ENCODE data around the gene CDKN2B-AS1. TPM values are rescaled to one million over a fixed set of nuclear protein-coding genes. Genes with fewer than 3 reads are reported as not detected.

CDKN2B-AS1 gene
- total and polyA plus RNA-seq, 5 donors from 2014 or later: 0.36 to 1.1 (median 0.99) TPM; not detected in 2

DNA sequence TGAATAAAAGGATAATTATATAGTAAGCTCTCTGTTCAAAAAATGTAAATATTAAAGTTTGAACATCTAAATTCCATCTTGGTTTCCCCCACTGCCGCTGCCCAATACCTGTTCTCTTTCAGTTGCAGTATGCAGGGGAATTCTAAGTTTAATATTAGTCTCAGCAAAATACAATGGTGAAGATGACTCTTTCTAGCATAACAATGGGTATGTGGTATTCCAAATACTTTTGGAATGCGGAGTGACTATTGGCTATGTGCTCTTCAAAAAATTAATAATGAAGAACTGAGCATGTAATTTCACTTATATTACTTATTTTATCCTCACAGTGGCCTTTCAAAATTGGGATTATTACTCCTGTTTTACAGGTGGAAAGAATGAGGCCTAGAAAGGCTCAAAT lies 3.4 kb downstream of the CDKN2B-AS1 start:
- H3K4me3 ChIP-seq (ENCODE audit: low read depth, low read length): no peak overlapping the region
- no peaks in the 10 kb centered on the region for H3K9me3 ChIP-seq (ENCODE audit: control insufficient read depth in 2 of 2, low read length in 2 of 2)
- Mint-ChIP-seq H3K9me3 (peaks cover 0 to 2% (median 0%) of the 10 kb centered on the region in 7 donors), H3K4me1 (peaks cover 0 to 19% (median 15%) of the 10 kb centered on the region in 4 donors), H3K27me3 (peaks cover 33% of the 10 kb centered on the region), H3K36me3 (no peaks in the 10 kb centered on the region), H3K4me3 (peak overlapping the region in 2 of 4 donors; percentile 31 to 47), H3K27ac (no peak overlapping the region)
- H3K36me3 ChIP-seq (ENCODE audit: control insufficient read depth, insufficient read depth, low read length): no peaks in the 10 kb centered on the region
- no peak overlapping the region for H3K27ac ChIP-seq (ENCODE audit: insufficient read depth, low read length, poor library complexity, severe bottlenecking)
- H3K4me1 ChIP-seq (ENCODE audit: control insufficient read depth, insufficient read depth, low read length, poor library complexity, severe bottlenecking): peaks cover 18% of the 10 kb centered on the region
- ATAC-seq (ENCODE audit: low read depth in 2 of 2) (no peak), DNase-seq (no peak)
- peaks cover 8% of the 10 kb centered on the region for H3K27me3 ChIP-seq (ENCODE audit: control insufficient read depth, insufficient read depth, low read length)

DNA sequence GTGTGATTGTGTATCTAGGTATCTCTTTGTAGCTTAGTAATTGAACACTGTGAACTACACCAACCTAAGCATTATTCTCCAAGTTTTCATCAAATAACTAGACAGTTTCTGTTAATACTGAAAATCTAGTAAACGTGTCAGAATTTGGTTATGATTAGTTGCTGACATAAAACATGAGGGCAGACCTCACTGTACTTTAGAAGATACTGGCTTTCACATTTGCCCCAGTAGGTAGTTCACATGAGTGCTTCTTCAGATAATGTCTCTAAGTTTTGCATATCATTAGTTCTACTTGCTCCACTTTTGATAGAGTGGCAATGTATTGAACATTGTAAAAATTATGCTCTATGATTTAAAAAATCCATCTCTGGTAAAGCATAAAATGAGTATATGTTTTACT lies 7.4 kb downstream of the CDKN2B-AS1 start:
- Mint-ChIP-seq H3K36me3 (no peaks in the 10 kb centered on the region), H3K4me3 (peak overlapping the region in 1 of 4 donors; percentile 2), H3K9me3 (peaks cover 0 to 2% (median 0%) of the 10 kb centered on the region in 7 donors), H3K27me3 (peaks cover 65% of the 10 kb centered on the region), H3K27ac (no peak overlapping the region), H3K4me1 (peaks cover 8 to 15% (median 12%) of the 10 kb centered on the region in 4 donors)
- Histone ChIP-seq H3K27ac (ENCODE audit: insufficient read depth, low read length, poor library complexity, severe bottlenecking) (no peak overlapping the region), H3K36me3 (ENCODE audit: control insufficient read depth, insufficient read depth, low read length) (no peaks in the 10 kb centered on the region), H3K4me1 (ENCODE audit: control insufficient read depth, insufficient read depth, low read length, poor library complexity, severe bottlenecking) (peaks cover 13% of the 10 kb centered on the region), H3K9me3 (ENCODE audit: control insufficient read depth in 2 of 2, low read length in 2 of 2) (no peaks in the 10 kb centered on the region), H3K4me3 (ENCODE audit: low read depth, low read length) (no peak overlapping the region), H3K27me3 (ENCODE audit: control insufficient read depth, insufficient read depth, low read length) (peaks cover 35% of the 10 kb centered on the region)
- DNase-seq: no peak
- ATAC-seq (ENCODE audit: low read depth in 2 of 2): no peak

DNA sequence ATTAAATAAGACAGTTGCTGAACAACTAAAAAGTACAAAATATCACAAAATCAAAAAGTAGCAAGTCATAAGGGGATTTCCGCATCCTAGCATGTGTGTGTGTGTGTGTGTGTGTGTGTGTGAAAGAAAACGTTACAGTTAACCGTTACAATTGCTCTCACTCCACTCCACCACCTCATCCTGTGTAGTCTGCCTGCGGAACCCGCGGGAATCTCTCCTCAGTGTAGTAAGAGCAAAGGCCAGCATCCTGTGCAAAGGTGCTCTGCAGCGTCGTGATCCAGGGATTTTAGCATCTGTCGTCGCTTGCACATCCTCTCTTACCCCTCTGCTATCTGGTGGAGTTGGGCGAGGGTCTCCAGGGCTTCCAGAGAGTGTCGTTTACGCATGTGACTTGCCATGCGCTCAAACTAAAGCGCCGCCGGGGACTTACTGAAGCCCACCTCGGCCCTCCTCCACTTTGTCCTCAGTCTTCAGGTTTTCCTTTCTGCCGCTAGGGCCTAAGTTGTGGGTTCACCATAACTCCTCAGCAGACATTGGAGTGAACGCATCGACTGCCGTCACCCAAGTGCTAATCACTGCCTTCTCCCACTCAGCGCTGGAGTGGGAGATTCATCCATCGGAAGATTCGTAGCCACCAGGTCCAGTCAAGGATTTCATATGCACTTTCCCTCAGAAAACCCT lies 10.6 kb downstream of the CDKN2B-AS1 start:
- Mint-ChIP-seq H3K27ac (peak overlapping the region in 1 of 3 donors; percentile 93), H3K4me3 (peak overlapping the region; percentile 30 to 90 (median 56))
- peaks cover 47% of the 10 kb centered on the region for H3K27me3 ChIP-seq (ENCODE audit: control insufficient read depth, insufficient read depth, low read length)

DNA sequence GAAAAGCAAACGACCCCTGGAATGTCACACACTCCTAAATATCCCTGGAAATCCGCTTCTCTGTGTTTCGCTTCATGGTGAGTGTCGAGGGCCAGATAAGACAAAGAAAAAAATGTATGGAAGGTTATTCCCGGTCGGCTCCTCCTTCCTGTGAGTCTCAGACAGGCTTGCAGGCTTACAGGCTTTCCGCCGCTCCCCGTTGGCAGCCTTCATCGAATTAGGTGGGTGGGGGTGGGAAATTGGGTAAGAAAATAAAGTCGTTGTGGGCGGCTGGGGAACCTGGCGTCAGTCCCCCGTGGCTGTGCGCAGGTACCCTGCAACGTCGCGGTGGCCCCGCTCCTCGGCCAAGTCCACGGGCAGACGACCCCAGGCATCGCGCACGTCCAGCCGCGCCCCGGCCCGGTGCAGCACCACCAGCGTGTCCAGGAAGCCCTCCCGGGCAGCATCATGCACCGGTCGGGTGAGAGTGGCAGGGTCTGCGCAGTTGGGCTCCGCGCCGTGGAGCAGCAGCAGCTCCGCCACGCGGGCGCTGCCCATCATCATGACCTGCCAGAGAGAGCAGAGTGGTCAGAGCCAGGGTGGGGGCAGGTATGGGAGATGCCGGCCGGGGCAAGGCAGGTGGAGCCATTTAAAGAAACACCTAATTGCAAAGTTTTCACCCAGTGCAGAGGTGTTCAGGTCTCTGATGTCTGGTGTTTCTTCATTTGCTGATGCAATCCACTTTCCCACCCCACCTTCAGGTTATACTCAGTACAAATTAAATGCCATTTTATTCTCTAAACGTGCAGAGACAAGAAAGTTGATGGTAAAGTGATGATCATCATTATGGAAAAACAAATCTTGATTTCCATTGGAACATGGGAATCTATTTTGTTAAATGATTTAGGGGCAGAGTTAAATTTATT lies 11.4 kb downstream of the CDKN2B-AS1 start:
- Mint-ChIP-seq H3K9me3 (no peaks in the 10 kb centered on the region), H3K36me3 (no peaks in the 10 kb centered on the region), H3K4me3 (peak overlapping the region; percentile 48 to 90 (median 60)), H3K27ac (peak overlapping the region in 1 of 3 donors; percentile 61), H3K4me1 (peaks cover 17 to 38% (median 22%) of the 10 kb centered on the region in 4 donors), H3K27me3 (peaks cover 80% of the 10 kb centered on the region)
- ATAC-seq (ENCODE audit: low read depth in 2 of 2) (no peak), DNase-seq (peak in 1 of 3 donors; percentile 40)
- Histone ChIP-seq H3K4me3 (ENCODE audit: low read depth, low read length) (no peak overlapping the region), H3K36me3 (ENCODE audit: control insufficient read depth, insufficient read depth, low read length) (no peaks in the 10 kb centered on the region), H3K27ac (ENCODE audit: insufficient read depth, low read length, poor library complexity, severe bottlenecking) (no peak overlapping the region), H3K27me3 (ENCODE audit: control insufficient read depth, insufficient read depth, low read length) (peaks cover 53% of the 10 kb centered on the region), H3K9me3 (ENCODE audit: control insufficient read depth in 2 of 2, low read length in 2 of 2) (no peaks in the 10 kb centered on the region), H3K4me1 (ENCODE audit: control insufficient read depth, insufficient read depth, low read length, poor library complexity, severe bottlenecking) (peaks cover 29% of the 10 kb centered on the region)

More for the DNA sequence above, 10.6 kb downstream of the CDKN2B-AS1 start:
- no peak overlapping the region for H3K4me3 ChIP-seq (ENCODE audit: low read depth, low read length)
- Mint-ChIP-seq H3K9me3 (no peaks in the 10 kb centered on the region), H3K4me1 (peaks cover 17 to 32% (median 22%) of the 10 kb centered on the region in 4 donors), H3K36me3 (no peaks in the 10 kb centered on the region), H3K27me3 (peaks cover 80% of the 10 kb centered on the region)
- H3K27ac ChIP-seq (ENCODE audit: insufficient read depth, low read length, poor library complexity, severe bottlenecking): no peak overlapping the region
- no peaks in the 10 kb centered on the region for H3K36me3 ChIP-seq (ENCODE audit: control insufficient read depth, insufficient read depth, low read length)
- ATAC-seq (ENCODE audit: low read depth in 2 of 2) (peak in 1 of 2 donors; percentile 17), DNase-seq (peak in 2 of 3 donors; percentile 21 to 62)
- H3K4me1 ChIP-seq (ENCODE audit: control insufficient read depth, insufficient read depth, low read length, poor library complexity, severe bottlenecking): peaks cover 29% of the 10 kb centered on the region
- no peaks in the 10 kb centered on the region for H3K9me3 ChIP-seq (ENCODE audit: control insufficient read depth in 2 of 2, low read length in 2 of 2)

DNA sequence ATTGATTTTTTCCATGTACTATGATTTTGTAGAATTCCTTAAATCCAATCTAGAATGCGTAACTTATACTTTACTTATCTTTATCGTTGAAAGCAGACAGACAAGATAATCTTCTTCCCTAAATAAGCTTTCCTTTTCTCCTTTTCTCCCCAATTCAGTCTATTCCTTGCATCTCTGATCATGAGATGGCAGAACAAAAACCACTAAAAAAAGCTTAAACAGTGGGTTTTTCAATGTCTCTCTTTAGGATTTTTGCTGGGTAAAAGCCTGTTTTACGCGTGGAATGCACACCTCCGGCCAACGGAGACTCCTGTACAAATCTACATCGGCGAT lies 13.8 kb downstream of the CDKN2B-AS1 start:
- no peaks in the 10 kb centered on the region for H3K36me3 ChIP-seq (ENCODE audit: control insufficient read depth, insufficient read depth, low read length)
- peaks cover 66% of the 10 kb centered on the region for H3K27me3 Mint-ChIP-seq
- peaks cover 15 to 38% (median 22%) of the 10 kb centered on the region in 4 donors for H3K4me1 Mint-ChIP-seq
- no peak for ATAC-seq (ENCODE audit: low read depth in 2 of 2)
- H3K27ac Mint-ChIP-seq: no peak overlapping the region
- peak overlapping the region; percentile 84 for H3K4me3 ChIP-seq (ENCODE audit: low read depth, low read length)
- peaks cover 45% of the 10 kb centered on the region for H3K27me3 ChIP-seq (ENCODE audit: control insufficient read depth, insufficient read depth, low read length)
- peaks cover 0 to 8% (median 0%) of the 10 kb centered on the region in 7 donors for H3K9me3 Mint-ChIP-seq
- H3K9me3 ChIP-seq (ENCODE audit: control insufficient read depth in 2 of 2, low read length in 2 of 2): no peaks in the 10 kb centered on the region
- H3K4me3 Mint-ChIP-seq: peak overlapping the region; percentile 65 to 85 (median 78)
- H3K36me3 Mint-ChIP-seq: no peaks in the 10 kb centered on the region
- no peak overlapping the region for H3K27ac ChIP-seq (ENCODE audit: insufficient read depth, low read length, poor library complexity, severe bottlenecking)
- H3K4me1 ChIP-seq (ENCODE audit: control insufficient read depth, insufficient read depth, low read length, poor library complexity, severe bottlenecking): peaks cover 29% of the 10 kb centered on the region
- DNase-seq: no peak

DNA sequence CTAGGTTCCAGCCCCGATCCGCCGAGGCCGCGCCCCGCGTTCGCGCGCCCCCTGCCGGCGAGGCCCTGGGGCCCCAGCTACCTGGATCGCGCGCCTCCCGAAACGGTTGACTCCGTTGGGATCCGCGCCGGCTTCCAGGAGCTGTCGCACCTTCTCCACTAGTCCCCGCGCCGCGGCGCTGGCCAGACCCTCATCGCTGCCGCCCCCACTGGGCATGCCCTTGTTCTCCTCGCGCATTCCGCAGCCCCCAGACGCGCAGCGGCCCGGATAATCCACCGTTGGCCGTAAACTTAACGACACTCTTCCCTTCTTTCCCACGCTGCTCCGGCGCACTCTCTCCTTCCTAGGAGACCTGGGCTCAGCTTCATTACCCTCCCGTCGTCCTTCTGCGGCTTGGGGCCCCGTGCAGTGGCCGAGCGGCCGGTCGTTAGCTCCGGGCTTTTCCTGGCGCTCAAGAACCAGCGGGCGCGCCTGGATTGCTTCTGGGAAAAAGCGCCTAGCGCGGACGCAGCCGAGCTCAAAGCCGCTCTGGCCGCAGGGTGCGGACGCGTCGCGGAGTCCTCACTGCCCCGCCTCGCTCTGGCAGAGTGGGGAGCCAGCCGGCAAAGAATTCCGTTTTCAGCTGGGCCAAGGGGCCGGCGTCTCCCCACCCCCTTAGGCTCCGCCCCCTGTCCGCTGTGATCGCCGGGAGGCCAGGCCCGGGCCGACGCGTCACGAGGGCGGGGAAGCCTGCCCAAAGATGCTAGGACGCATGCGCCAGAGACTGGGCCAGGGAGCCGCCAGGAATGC lies 14.3 kb downstream of the CDKN2B-AS1 start, which contains the start of gene CDKN2B:
TSS of gene CDKN2B (minus strand) at position 589 of the 789 bp plus-strand sequence. CDS start at position 237, 352 bp downstream.
- Histone ChIP-seq H3K4me3 (ENCODE audit: low read depth, low read length) (peak within 1 kb of the TSS; percentile 84), H3K36me3 (ENCODE audit: control insufficient read depth, insufficient read depth, low read length) (no peaks in the 10 kb centered on the region), H3K27me3 (ENCODE audit: control insufficient read depth, insufficient read depth, low read length) (peaks cover 41% of the 10 kb centered on the region), H3K27ac (ENCODE audit: insufficient read depth, low read length, poor library complexity, severe bottlenecking) (no peak within 1 kb of the TSS), H3K4me1 (ENCODE audit: control insufficient read depth, insufficient read depth, low read length, poor library complexity, severe bottlenecking) (peaks cover 29% of the 10 kb centered on the region), H3K9me3 (ENCODE audit: control insufficient read depth in 2 of 2, low read length in 2 of 2) (no peaks in the 10 kb centered on the region)
- DNase-seq (peak; percentile 48 to 85 (median 57)), ATAC-seq (ENCODE audit: low read depth in 2 of 2) (peak; percentile 66 to 70)
- Mint-ChIP-seq H3K9me3 (peaks cover 0 to 8% (median 0%) of the 10 kb centered on the region in 7 donors), H3K27me3 (peaks cover 61% of the 10 kb centered on the region), H3K36me3 (no peaks in the 10 kb centered on the region), H3K4me1 (peaks cover 15 to 38% (median 22%) of the 10 kb centered on the region in 4 donors), H3K27ac (peak within 1 kb of the TSS in 1 of 3 donors; percentile 43), H3K4me3 (peak within 1 kb of the TSS; percentile 65 to 85 (median 78))

DNA sequence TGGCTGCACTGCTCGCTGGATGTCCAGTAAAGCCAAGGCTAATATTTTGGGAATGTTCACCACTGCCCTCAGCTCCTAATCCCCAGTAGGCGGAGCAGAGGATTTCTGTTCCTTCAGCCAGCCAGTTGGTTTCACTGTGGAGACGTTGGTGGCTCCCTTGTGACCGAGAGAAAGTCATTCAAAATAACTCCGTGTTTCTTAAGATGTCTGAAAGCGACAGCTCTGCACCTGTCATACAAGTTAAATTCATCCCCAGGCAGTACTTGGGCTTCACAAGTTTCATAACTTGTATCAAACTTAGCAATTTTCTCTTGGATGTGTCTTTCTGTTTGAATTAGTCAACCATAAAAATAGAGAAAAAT lies 14.9 kb downstream of the CDKN2B-AS1 start:
- peaks cover 57% of the 10 kb centered on the region for H3K27me3 Mint-ChIP-seq
- ATAC-seq (ENCODE audit: low read depth in 2 of 2): peak in 1 of 2 donors; percentile 5
- peaks cover 29% of the 10 kb centered on the region for H3K4me1 ChIP-seq (ENCODE audit: control insufficient read depth, insufficient read depth, low read length, poor library complexity, severe bottlenecking)
- no peak for DNase-seq
- H3K4me3 Mint-ChIP-seq: peak overlapping the region; percentile 65 to 85 (median 78)
- H3K36me3 ChIP-seq (ENCODE audit: control insufficient read depth, insufficient read depth, low read length): no peaks in the 10 kb centered on the region
- H3K27ac Mint-ChIP-seq: no peak overlapping the region
- peaks cover 0 to 8% (median 0%) of the 10 kb centered on the region in 7 donors for H3K9me3 Mint-ChIP-seq
- peaks cover 36% of the 10 kb centered on the region for H3K27me3 ChIP-seq (ENCODE audit: control insufficient read depth, insufficient read depth, low read length)
- H3K4me3 ChIP-seq (ENCODE audit: low read depth, low read length): peak overlapping the region; percentile 45
- H3K27ac ChIP-seq (ENCODE audit: insufficient read depth, low read length, poor library complexity, severe bottlenecking): no peak overlapping the region
- no peaks in the 10 kb centered on the region for H3K9me3 ChIP-seq (ENCODE audit: control insufficient read depth in 2 of 2, low read length in 2 of 2)
- no peaks in the 10 kb centered on the region for H3K36me3 Mint-ChIP-seq
- H3K4me1 Mint-ChIP-seq: peaks cover 15 to 38% (median 21%) of the 10 kb centered on the region in 4 donors
